GM10266 (cell line): Measurements from ENCODE around the gene GPATCH8.
A peak's percentile ranks its signal among the peaks of the same experiment; 100 is the strongest.

Source experiments
- DNase-seq: peaks from one replicate; pipeline ENCODE4 v3.0.0; 2012; ENCODE audit errors: extremely low spot score
- CTCF ChIP-seq: IDR thresholded peaks from 2 replicates; pipeline ENCODE4 v1.5.1; 2012; ENCODE audit warnings: mild to moderate bottlenecking, low read depth; ENCODE audit not compliant: control insufficient read depth, insufficient read depth; ENCODE audit errors: missing control alignments

The GPATCH8 gene

GRCh38 chr17:44379887-44380286 lies 123.3 kb downstream of the GPATCH8 start:
- TF ChIP-seq CTCF: no peak
- no peak for DNase-seq

GRCh38 chr17:44378171-44378705 lies 125.0 kb downstream of the GPATCH8 start:
- no peak for TF ChIP-seq CTCF
- peak; percentile 20 for DNase-seq

GRCh38 chr17:44376779-44377178 lies 126.4 kb downstream of the GPATCH8 start:
- DNase-seq: no peak
- no peak for TF ChIP-seq CTCF

GRCh38 chr17:44376124-44376523 lies 127.1 kb downstream of the GPATCH8 start:
- peak; percentile 71 for DNase-seq
- peak; percentile 41 for TF ChIP-seq CTCF

GRCh38 chr17:44375196-44376017 lies 127.8 kb downstream of the GPATCH8 start:
- no peak for TF ChIP-seq CTCF
- DNase-seq: peak; percentile 32

GRCh38 chr17:44374306-44375195 lies 128.7 kb downstream of the GPATCH8 start:
- DNase-seq: peak; percentile 64
- no peak for TF ChIP-seq CTCF
